H1 (cell line): ENCODE data around the gene EIF4E1B. TPM values are rescaled to one million over a fixed set of nuclear protein-coding genes. Genes with fewer than 3 reads are reported as not detected.

ENCODE experiments used
- CHD7 ChIP-seq: fragments of 300-600 bp; sonication (generic); IDR thresholded peaks from 2 replicates; pipeline ENCODE4 v1.7.1; 2012; ENCODE audit warnings: low read length, moderate library complexity, mild to moderate bottlenecking, inconsistent platforms; ENCODE audit not compliant: insufficient replicate concordance
- CTCF ChIP-seq, 3 experiments: IDR thresholded peaks; 1 replicate in 2 of 3; 2 replicates in 1 of 3; pipeline versions ENCODE4 v1.5.1 to v1.6.1; 2011; ENCODE audit warnings: low read length in 3 of 3, mild to moderate bottlenecking in 3 of 3, inconsistent platforms in 2 of 3, low read depth in 1 of 3, moderate library complexity in 1 of 3; ENCODE audit not compliant: insufficient read depth in 1 of 3; ENCODE audit errors: control extremely low read depth in 1 of 3
- HDAC6 ChIP-seq: IDR thresholded peaks from one replicate; pipeline ENCODE4 v1.7.1; 2012; ENCODE audit warnings: low read depth, mild to moderate bottlenecking, inconsistent platforms, low read length, moderate library complexity
- SIN3A ChIP-seq, 2 experiments: IDR thresholded peaks in 1 of 2; conservative IDR thresholded peaks in 1 of 2; 2 replicates each; pipeline ENCODE4 v1.6.1; 2011 to 2012; ENCODE audit warnings: low read length in 2 of 2, improper control_type of control experiment in 1 of 2, low read depth in 1 of 2, mild to moderate bottlenecking in 1 of 2
- SIX5 ChIP-seq: IDR thresholded peaks from 2 replicates; pipeline ENCODE4 v1.6.1; 2011; ENCODE audit warnings: mild to moderate bottlenecking, low read depth, low read length
- TEAD4 ChIP-seq: IDR thresholded peaks from 2 replicates; pipeline ENCODE4 v1.6.1; 2012; ENCODE audit warnings: low read depth, low read length, inconsistent platforms, mixed read lengths
- polyA plus RNA-seq, 7 experiments: library from polyadenylated mRNA; depleted of rRNA in 3 of 7; stranded (reverse) in 5 of 7; unstranded in 2 of 7; fragments of >200 nt in 5 of 7; fragments of 200-250 nt in 2 of 7; gene quantifications; 1 replicate in 5 of 7; 2 replicates in 1 of 7; 4 replicates in 1 of 7; pipeline versions ENCODE4 v1.2.1 to v1.2.3, GENCODE V29; 2011 to 2013; ENCODE audit warnings: missing spikeins in 2 of 7, mixed read lengths in 2 of 7
- total RNA-seq: library from RNA; stranded (reverse); fragmentation: NEBNext Ultra II Directional; extraction: Animal tissue kit (Norgen Biotek cat#: 25700); gene quantifications from 2 replicates; pipeline ENCODE4 v1.2.1, GENCODE V29; 2021

EIF4E1B gene
- total and polyA plus RNA-seq, 2 of the 8 experiments (the other 6 are each of a cell fraction or from before 2014, with no cell fraction given), result 0.97 to 1.3 TPM

- TF ChIP-seq CHD7, result no peak
- no peak for TF ChIP-seq SIX5
- 0 out of 4 replicates have a peak, but pooled peaks of 1 of the 2 experiments have one; percentile 15 for TF ChIP-seq SIN3A (conservative IDR thresholded peaks at IDR 0.05 in 1 of 2, IDR thresholded peaks at IDR 0.05 in 1 of 2; ENCODE audit: low read depth in 1 of 2, low read length in 2 of 2)
- 0 out of 4 replicates have a peak, but pooled peaks of 1 of the 3 experiments have one; percentile 4 for TF ChIP-seq CTCF (IDR thresholded peaks at IDR 0.05; ENCODE audit: control extremely low read depth in 1 of 3, insufficient read depth in 1 of 3, low read depth in 1 of 3, low read length in 3 of 3)
- TF ChIP-seq TEAD4, result no peak
- no peak for TF ChIP-seq HDAC6
Measured at GRCh38 chr5:176671890-176672747, 41.6 kb downstream of the EIF4E1B start (continued).
